H1 (cell line): ENCODE measurements around the gene CEACAM1. TPM values are rescaled to one million over a fixed set of nuclear protein-coding genes. Genes with fewer than 3 reads are reported as not detected.

Experiments
- CTCF ChIA-PET: fragments of 300-600 bp; sonication (Branson Sonifier 250); formaldehyde crosslinking; loops from one replicate; lab custom pipeline; 2021; ENCODE audit not compliant: partially characterized antibody; lab: Charles Lee
- POLR2A ChIA-PET: fragments of 300-600 bp; sonication (Branson Sonifier 250); formaldehyde crosslinking; loops from one replicate; lab custom pipeline; 2021; ENCODE audit warnings: inconsistent platforms; ENCODE audit not compliant: partially characterized antibody; lab: Charles Lee
- DNase-seq, 2 experiments: peaks; one replicate each; pipeline versions ENCODE4 v3.0.0 to v3.0.0-alpha.2; 2010 to 2022; ENCODE audit warnings: low spot score in 2 of 2, low read depth in 1 of 2, mixed read lengths in 1 of 2
- FAIRE-seq: peaks from 2 replicates; lab custom pipeline; 2011; peaks lifted over from hg19 to GRCh38; lab: Jason Lieb, UNC
- H2AFZ ChIP-seq: 2 replicates; pipeline ENCODE4 v1.8.1; 2012; ENCODE audit warnings: low read length, inconsistent platforms
- H2AK5ac ChIP-seq: 2 replicates; pipeline ENCODE4 v1.6.1; 2013; ENCODE audit warnings: low read depth, low read length
- H2BK120ac ChIP-seq: replicated peaks from 2 replicates; pipeline ENCODE3; 2013; ENCODE audit warnings: low read depth, low read length, inconsistent platforms
- H2BK12ac ChIP-seq: 2 replicates; pipeline ENCODE4 v1.6.1; 2013; ENCODE audit warnings: low read depth, low read length
- H2BK15ac ChIP-seq: 2 replicates; pipeline ENCODE4 v1.6.1; 2013; ENCODE audit warnings: low read length
- H2BK20ac ChIP-seq: 2 replicates; pipeline ENCODE4 v1.6.1; 2013; ENCODE audit warnings: low read length
- H2BK5ac ChIP-seq: 2 replicates; pipeline ENCODE4 v1.6.1; 2013; ENCODE audit warnings: low read depth, low read length
- H3K14ac ChIP-seq: 2 replicates; pipeline ENCODE4 v1.6.1; 2013; ENCODE audit warnings: inconsistent platforms; ENCODE audit not compliant: insufficient read length
- H3K18ac ChIP-seq: 2 replicates; pipeline ENCODE4 v1.6.1; 2013; ENCODE audit warnings: low read length; ENCODE audit errors: extremely low read depth
- H3K23ac ChIP-seq: 2 replicates; pipeline ENCODE4 v1.6.1; 2013; ENCODE audit warnings: inconsistent platforms; ENCODE audit not compliant: insufficient read length
- H3K23me2 ChIP-seq: 2 replicates; pipeline ENCODE4 v1.6.1; 2013; ENCODE audit warnings: low read depth, low read length
- H3K27ac ChIP-seq: 2 replicates; pipeline ENCODE4 v1.6.1; 2011; ENCODE audit warnings: low read depth, low read length, inconsistent platforms
- H3K27me3 ChIP-seq, 4 experiments: replicated peaks in 1 of 4; 1 replicate in 1 of 4; 2 replicates in 3 of 4; pipeline versions ENCODE4 v1.6.1 to v1.8.1; 2011 to 2013; ENCODE audit warnings: low read length in 3 of 4, mild to moderate bottlenecking in 3 of 4, inconsistent platforms in 2 of 4, mixed read lengths in 2 of 4, moderate library complexity in 1 of 4; ENCODE audit not compliant: control insufficient read depth in 3 of 4, insufficient read depth in 3 of 4; ENCODE audit errors: extremely low read depth in 1 of 4
- H3K36me3 ChIP-seq, 4 experiments: 2 replicates each; pipeline versions ENCODE4 v1.6.1 to v1.8.1; 2011 to 2013; ENCODE audit warnings: mild to moderate bottlenecking in 4 of 4, low read length in 3 of 4, moderate library complexity in 2 of 4, control low read depth in 1 of 4, inconsistent platforms in 1 of 4; ENCODE audit not compliant: insufficient read depth in 4 of 4, control insufficient read depth in 2 of 4
- H3K4ac ChIP-seq: replicated peaks from 2 replicates; pipeline ENCODE3; 2013; ENCODE audit warnings: low read length, low read depth, mixed read lengths, inconsistent platforms; ENCODE audit not compliant: insufficient read length
- H3K4me1 ChIP-seq, 4 experiments: replicated peaks in 1 of 4; 1 replicate in 1 of 4; 2 replicates in 3 of 4; pipeline versions ENCODE4 v1.6.1 to v1.8.1; 2011 to 2013; ENCODE audit warnings: low read length in 3 of 4, inconsistent platforms in 2 of 4, mixed read lengths in 1 of 4; ENCODE audit not compliant: insufficient read depth in 4 of 4, control insufficient read depth in 3 of 4
- H3K4me2 ChIP-seq, 2 experiments: 2 replicates each; pipeline versions ENCODE4 v1.6.1 to v1.8.1; 2011 to 2013; ENCODE audit warnings: low read depth in 2 of 2, low read length in 2 of 2, control low read depth in 1 of 2, inconsistent platforms in 1 of 2, mild to moderate bottlenecking in 1 of 2; ENCODE audit not compliant: insufficient read depth in 1 of 2
- H3K4me3 ChIP-seq, 4 experiments: fragments of 200-600, 300-600 bp in 1 of 4; sonication (generic), shearing (Covaris generic), sonication (Bioruptor Twin) in 1 of 4; 2 replicates each; pipeline versions ENCODE4 v1.5.1 to v1.8.1; 2011 to 2016; ENCODE audit warnings: low read length in 4 of 4, low read depth in 3 of 4, control low read depth in 2 of 4, inconsistent platforms in 2 of 4, mild to moderate bottlenecking in 2 of 4, mixed read lengths in 1 of 4, moderate library complexity in 1 of 4; ENCODE audit not compliant: insufficient read depth in 2 of 4; ENCODE audit errors: extremely low read depth in 1 of 4
- H3K56ac ChIP-seq: replicated peaks from 2 replicates; pipeline ENCODE3; 2013; ENCODE audit warnings: low read depth, mild to moderate bottlenecking, mixed read lengths, low read length, inconsistent platforms; ENCODE audit not compliant: insufficient read length
- H3K79me1 ChIP-seq: 2 replicates; pipeline ENCODE4 v1.6.1; 2013; ENCODE audit warnings: low read depth, low read length, control low read depth
- H3K79me2 ChIP-seq, 2 experiments: 2 replicates each; pipeline versions ENCODE4 v1.6.1 to v1.8.1; 2012 to 2013; ENCODE audit warnings: low read length in 2 of 2, mild to moderate bottlenecking in 2 of 2, inconsistent platforms in 1 of 2; ENCODE audit not compliant: insufficient read depth in 2 of 2, control insufficient read depth in 1 of 2
- H3K9ac ChIP-seq, 4 experiments: replicated peaks in 1 of 4; 1 replicate in 1 of 4; 2 replicates in 3 of 4; pipeline versions ENCODE4 v1.6.1 to v1.8.1; 2011 to 2013; ENCODE audit warnings: low read depth in 3 of 4, low read length in 3 of 4, control low read depth in 2 of 4, mild to moderate bottlenecking in 2 of 4, moderate library complexity in 2 of 4, inconsistent platforms in 1 of 4; ENCODE audit errors: extremely low read depth in 1 of 4
- H3K9me3 ChIP-seq, 2 experiments: 2 replicates each; pipeline versions ENCODE4 v1.6.1 to v1.8.1; 2012 to 2013; ENCODE audit warnings: mild to moderate bottlenecking in 2 of 2, moderate library complexity in 2 of 2, control low read depth in 1 of 2, inconsistent platforms in 1 of 2, low read depth in 1 of 2, low read length in 1 of 2, mixed read lengths in 1 of 2; ENCODE audit not compliant: insufficient read depth in 2 of 2
- H4K20me1 ChIP-seq, 2 experiments: replicated peaks in 1 of 2; 2 replicates each; pipeline versions ENCODE3 to v1.8.1; 2011 to 2013; ENCODE audit warnings: inconsistent platforms in 2 of 2, low read length in 2 of 2, mild to moderate bottlenecking in 1 of 2; ENCODE audit not compliant: insufficient read depth in 2 of 2, control insufficient read depth in 1 of 2
- H4K5ac ChIP-seq: 2 replicates; pipeline ENCODE4 v1.6.1; 2013; ENCODE audit warnings: low read length, low read depth, mixed read lengths, inconsistent platforms; ENCODE audit not compliant: insufficient read length
- H4K8ac ChIP-seq: 2 replicates; pipeline ENCODE4 v1.8.0; 2013; ENCODE audit warnings: mild to moderate bottlenecking, moderate library complexity, low read length, inconsistent platforms; ENCODE audit not compliant: insufficient read depth; ENCODE audit errors: extremely low read depth
- H4K91ac ChIP-seq: replicated peaks from 2 replicates; pipeline ENCODE3; 2013; ENCODE audit warnings: low read length, mixed read lengths, inconsistent platforms; ENCODE audit not compliant: insufficient read length
- EP300 ChIP-seq, 2 experiments: IDR thresholded peaks; 1 replicate in 1 of 2; 2 replicates in 1 of 2; pipeline ENCODE4 v1.6.1; 2011 to 2012; ENCODE audit warnings: low read depth in 2 of 2, low read length in 2 of 2, mild to moderate bottlenecking in 2 of 2, borderline replicate concordance in 1 of 2, inconsistent platforms in 1 of 2, moderate library complexity in 1 of 2
- MAFK ChIP-seq: IDR thresholded peaks from 2 replicates; pipeline ENCODE4 v1.6.1; 2012; ENCODE audit warnings: low read depth, mild to moderate bottlenecking, improper control_type of control experiment, low read length
- MAX ChIP-seq: IDR thresholded peaks from 2 replicates; pipeline ENCODE4 v1.6.1; 2012; ENCODE audit warnings: inconsistent platforms
- RBBP5 ChIP-seq: IDR thresholded peaks from 2 replicates; pipeline ENCODE4 v1.7.1; 2012; ENCODE audit warnings: low read depth, mild to moderate bottlenecking, inconsistent platforms, low read length, moderate library complexity, borderline replicate concordance
- SAP30 ChIP-seq: fragments of 300-600 bp; sonication (generic); IDR thresholded peaks from 2 replicates; pipeline ENCODE4 v1.7.1; 2012; ENCODE audit warnings: low read length, moderate library complexity, mild to moderate bottlenecking, inconsistent platforms; ENCODE audit not compliant: insufficient read depth, insufficient replicate concordance
- SP1 ChIP-seq: IDR thresholded peaks from 2 replicates; pipeline ENCODE4 v1.6.1; 2011; ENCODE audit warnings: low read depth, low read length
- WGBS, 2 experiments: shearing (Covaris generic) in 1 of 2; methylation state at CpG; one replicate each; pipeline versions ENCODE4 v1.1.6 to v1.1.7; 2013 to 2015; ENCODE audit warnings: low lambda C conversion rate in 2 of 2, mixed read lengths in 2 of 2, inconsistent platforms in 1 of 2, low coverage in 1 of 2, missing lambda C conversion rate in 1 of 2; ENCODE audit not compliant: insufficient replicate concordance in 2 of 2, insufficient coverage in 1 of 2, insufficient read length in 1 of 2; ENCODE audit errors: extremely low coverage in 1 of 2, missing lambda C conversion rate in 1 of 2; 5-methylcytosine and 5-hydroxymethylcytosine counted together
- polyA plus RNA-seq, 7 experiments: library from polyadenylated mRNA; depleted of rRNA in 3 of 7; stranded (reverse) in 5 of 7; unstranded in 2 of 7; fragments of >200 nt in 5 of 7; fragments of 200-250 nt in 2 of 7; gene quantifications; 1 replicate in 5 of 7; 2 replicates in 1 of 7; 4 replicates in 1 of 7; pipeline versions ENCODE4 v1.2.1 to v1.2.3, GENCODE V29; 2011 to 2013; ENCODE audit warnings: missing spikeins in 2 of 7, mixed read lengths in 2 of 7
- total RNA-seq: library from RNA; stranded (reverse); fragmentation: NEBNext Ultra II Directional; extraction: Animal tissue kit (Norgen Biotek cat#: 25700); gene quantifications from 2 replicates; pipeline ENCODE4 v1.2.1, GENCODE V29; 2021

Gene CEACAM1
- total and polyA plus RNA-seq, 2 of the 8 experiments (the other 6 are each of a cell fraction or from before 2014, with no cell fraction given) = 1.8 to 3.6 TPM

GRCh38 chr19:42497492-42498168 lies 30.7 kb downstream of the CEACAM1 start:
- Histone ChIP-seq H3K9ac (no peak overlapping the region; a peak in 1 of 7 replicates), H2BK120ac (no peak overlapping the region), H4K91ac (no peak overlapping the region), H2BK5ac (no peak overlapping the region), H3K4ac (no peak overlapping the region), H2BK20ac (no peak overlapping the region), H4K5ac (no peak overlapping the region), H3K23me2 (no peaks in the 10 kb centered on the region), H3K36me3 (no peaks in the 10 kb centered on the region), H4K8ac (no peak overlapping the region), H3K79me1 (no peaks in the 10 kb centered on the region), H3K79me2 (no peaks in the 10 kb centered on the region), H3K56ac (no peak overlapping the region), H3K18ac (no peak overlapping the region; the same call in 1 of the 2 replicates), H2AFZ (0 out of 2 replicates have a peak overlapping the region, but pooled peaks have one; percentile 28), H3K27ac (no peak overlapping the region), H3K14ac (no peak overlapping the region), H2AK5ac (no peak overlapping the region), H3K4me2 (peak overlapping the region in 1 of 2 experiments; percentile 34; a peak in 1 of 4 replicates), H2BK15ac (no peak overlapping the region), H4K20me1 (no peaks in the 10 kb centered on the region), H3K4me3 (no peak overlapping the region), H3K27me3 (no peaks in the 10 kb centered on the region; a peak in 2 of 7 replicates), H3K9me3 (no peaks in the 10 kb centered on the region), H2BK12ac (no peak overlapping the region), H3K4me1 (peaks cover 2 to 7% (median 4%) of the 10 kb centered on the region in 4 experiments), H3K23ac (no peak overlapping the region)
- ChIA-PET CTCF (interaction anchor here (0.6 to 2.8 kb wide), 10 partner anchors 9 to 109 kb away, joined by 3 to 12 read pairs (median 3); partner anchors contain the start of gene CEACAM1), POLR2A (interaction anchor here (0.5 kb wide), 1 partner anchor 1228 kb away, joined by 3 read pairs; no protein-coding TSS in a partner anchor)
- no peak for DNase-seq
- FAIRE-seq = no peak
- 85% methylated on average over 3 of the region's 3 CpGs; no CpG with 5 or more reads in 1 of the 2 experiments for WGBS, 2 experiments
- TF ChIP-seq EP300 (IDR thresholded peaks at IDR 0.05; ENCODE audit: borderline replicate concordance in 1 of 2, low read depth in 2 of 2, low read length in 2 of 2) (no peak), SAP30 (no peak), SP1 (no peak), MAFK (no peak), MAX (no peak), RBBP5 (no peak)
